ENCODE measurements around the gene PRKCQ. TPM values are rescaled to one million over a fixed set of nuclear protein-coding genes. Genes with fewer than 3 reads are reported as not detected.

The PRKCQ gene
- total RNA-seq, 1 donor from 2014 or later: 0.17 TPM

- DNase-seq: no peak
These were observed 177.1 kb downstream of the PRKCQ start for GRCh38 chr10:6402960-6403359.

- no peak for DNase-seq
These were observed 177.7 kb downstream of the PRKCQ start for GRCh38 chr10:6402349-6402709.

GRCh38 chr10:6401558-6402348, 178.3 kb downstream of the PRKCQ start:
- DNase-seq: peak; percentile 94

GRCh38 chr10:6400821-6401465, 179.1 kb downstream of the PRKCQ start:
- DNase-seq: no peak

- DNase-seq: no peak
These were observed 179.7 kb downstream of the PRKCQ start for GRCh38 chr10:6400331-6400730.

- no peak for DNase-seq
These were observed 180.2 kb downstream of the PRKCQ start for GRCh38 chr10:6399879-6400278.

- peak; percentile 47 for DNase-seq
These were observed 180.8 kb downstream of the PRKCQ start for GRCh38 chr10:6399231-6399741.

GRCh38 chr10:6398399-6398798, 181.7 kb downstream of the PRKCQ start:
- DNase-seq: peak; percentile 43

- no peak for DNase-seq
These were observed 183.4 kb downstream of the PRKCQ start for GRCh38 chr10:6396652-6397051.

GRCh38 chr10:6396226-6396625, 183.8 kb downstream of the PRKCQ start:
- DNase-seq: no peak

- DNase-seq: no peak
These were observed 184.5 kb downstream of the PRKCQ start for GRCh38 chr10:6395606-6396005.

GRCh38 chr10:6394084-6394483, 186.0 kb downstream of the PRKCQ start:
- no peak for DNase-seq

GRCh38 chr10:6393168-6393567, 186.9 kb downstream of the PRKCQ start:
- DNase-seq: no peak

GRCh38 chr10:6390213-6390845, 189.7 kb downstream of the PRKCQ start:
- no peak for DNase-seq

- no peak for DNase-seq
These were observed 191.7 kb downstream of the PRKCQ start for GRCh38 chr10:6388261-6388893.

- DNase-seq: no peak
These were observed 193.1 kb downstream of the PRKCQ start for GRCh38 chr10:6386960-6387359.

GRCh38 chr10:6386346-6386745, 193.7 kb downstream of the PRKCQ start:
- no peak for DNase-seq

GRCh38 chr10:6385665-6386064, 194.4 kb downstream of the PRKCQ start:
- DNase-seq: no peak

- no peak for DNase-seq
These were observed 195.2 kb downstream of the PRKCQ start for GRCh38 chr10:6384847-6385246.

GRCh38 chr10:6384031-6384430, 196.0 kb downstream of the PRKCQ start:
- no peak for DNase-seq

GRCh38 chr10:6383096-6383812, 196.8 kb downstream of the PRKCQ start:
- peak; percentile 77 for DNase-seq

- peak; percentile 90 for DNase-seq
These were observed 198.0 kb downstream of the PRKCQ start for GRCh38 chr10:6382081-6382480.
